Mesendoderm (in vitro differentiated cells): ENCODE data around the gene KRT86.

Experiments used
- DNase-seq: peaks from one replicate; pipeline ENCODE4 v3.0.0; 2013
- H2AK5ac ChIP-seq: 2 replicates; pipeline ENCODE4 v1.6.1; 2013; ENCODE audit warnings: low read length, inconsistent platforms
- H2BK120ac ChIP-seq: 2 replicates; pipeline ENCODE4 v1.6.1; 2013; ENCODE audit warnings: low read depth, mild to moderate bottlenecking, low read length, moderate library complexity, mixed read lengths
- H2BK15ac ChIP-seq: replicated peaks from 2 replicates; pipeline ENCODE4 v1.6.1; 2013; ENCODE audit warnings: low read depth, mild to moderate bottlenecking, moderate library complexity
- H2BK5ac ChIP-seq: 2 replicates; pipeline ENCODE4 v1.6.1; 2013; ENCODE audit warnings: low read length, inconsistent platforms
- H3K18ac ChIP-seq: 2 replicates; pipeline ENCODE4 v1.6.1; 2013; ENCODE audit warnings: mild to moderate bottlenecking, low read length, mixed read lengths
- H3K23ac ChIP-seq: one replicate; pipeline ENCODE4 v1.6.1; 2013; ENCODE audit warnings: low read length
- H3K27ac ChIP-seq: 2 replicates; pipeline ENCODE4 v1.5.1; 2013; ENCODE audit warnings: low read depth, mild to moderate bottlenecking, inconsistent platforms, low read length, moderate library complexity
- H3K27me3 ChIP-seq: 2 replicates; pipeline ENCODE4 v1.6.1; 2013; ENCODE audit warnings: low read length, control low read depth, mild to moderate bottlenecking, inconsistent platforms; ENCODE audit not compliant: insufficient read depth, poor library complexity
- H3K36me3 ChIP-seq: 2 replicates; pipeline ENCODE4 v1.6.1; 2013; ENCODE audit warnings: low read length, inconsistent platforms; ENCODE audit not compliant: control insufficient read depth, insufficient read depth
- H3K4ac ChIP-seq: one replicate; pipeline ENCODE4 v1.6.1; 2013; ENCODE audit warnings: low read depth, mild to moderate bottlenecking, low read length, moderate library complexity
- H3K4me1 ChIP-seq: 2 replicates; pipeline ENCODE4 v1.6.1; 2013; ENCODE audit warnings: low read depth, low read length, inconsistent platforms; ENCODE audit not compliant: control insufficient read depth
- H3K4me2 ChIP-seq: 2 replicates; pipeline ENCODE4 v1.6.1; 2013; ENCODE audit warnings: low read length
- H3K4me3 ChIP-seq: 2 replicates; pipeline ENCODE4 v1.5.1; 2013; ENCODE audit warnings: mild to moderate bottlenecking, low read length
- H3K56ac ChIP-seq: one replicate; pipeline ENCODE4 v1.6.1; 2013; ENCODE audit warnings: low read length
- H3K79me1 ChIP-seq: 2 replicates; pipeline ENCODE4 v1.6.1; 2013; ENCODE audit warnings: low read length, inconsistent platforms
- H3K79me2 ChIP-seq: 2 replicates; pipeline ENCODE4 v1.6.1; 2013; ENCODE audit warnings: mild to moderate bottlenecking, low read length; ENCODE audit not compliant: control insufficient read depth, insufficient read depth
- H3K9ac ChIP-seq: 2 replicates; pipeline ENCODE4 v1.6.1; 2013; ENCODE audit warnings: low read length, inconsistent platforms
- H4K5ac ChIP-seq: one replicate; pipeline ENCODE4 v1.6.1; 2013; ENCODE audit warnings: low read length
- H4K8ac ChIP-seq: one replicate; pipeline ENCODE4 v1.6.1; 2013; ENCODE audit warnings: low read depth, mild to moderate bottlenecking, control low read depth, low read length, moderate library complexity
- WGBS: extraction: QIAGEN DNeasy Blood & Tissue Kit; methylation state at CpG from one replicate; pipeline ENCODE4 v1.1.7; 2013; ENCODE audit warnings: low lambda C conversion rate, missing lambda C conversion rate; ENCODE audit not compliant: insufficient coverage; ENCODE audit errors: extremely low coverage; 5-methylcytosine and 5-hydroxymethylcytosine counted together

Gene KRT86

GRCh38 chr12:52338241-52338960 lies 64.0 kb downstream of the KRT86 start:
- Histone ChIP-seq H3K4me3 (no peak overlapping the region), H2AK5ac (no peak overlapping the region), H3K4ac (no peak overlapping the region), H4K5ac (no peak overlapping the region), H3K4me1 (peaks cover 2% of the 10 kb centered on the region), H3K9ac (no peak overlapping the region), H3K79me1 (no peaks in the 10 kb centered on the region), H3K27me3 (no peaks in the 10 kb centered on the region), H2BK5ac (no peak overlapping the region), H3K23ac (no peak overlapping the region), H3K4me2 (no peak overlapping the region), H3K27ac (no peak overlapping the region), H3K18ac (no peak overlapping the region), H3K56ac (no peak overlapping the region), H2BK120ac (no peak overlapping the region), H3K79me2 (no peaks in the 10 kb centered on the region), H2BK15ac (no peak overlapping the region), H4K8ac (no peak overlapping the region), H3K36me3 (no peaks in the 10 kb centered on the region)
- no peak for DNase-seq
- no CpG with 5 or more reads among the region's 10 CpGs for WGBS

- no peaks in the 10 kb centered on the region for H3K36me3 ChIP-seq
- no peak overlapping the region for H3K56ac ChIP-seq
- H3K27ac ChIP-seq = no peak overlapping the region
- H2BK15ac ChIP-seq = no peak overlapping the region
- H3K9ac ChIP-seq = no peak overlapping the region
- H3K4ac ChIP-seq = no peak overlapping the region
- H2BK120ac ChIP-seq = no peak overlapping the region
- H3K4me1 ChIP-seq = no peaks in the 10 kb centered on the region
- no peak overlapping the region for H3K4me2 ChIP-seq
- no peak overlapping the region for H3K23ac ChIP-seq
- H4K8ac ChIP-seq = no peak overlapping the region
- H3K79me1 ChIP-seq = no peaks in the 10 kb centered on the region
- no peak overlapping the region for H2AK5ac ChIP-seq
- H3K4me3 ChIP-seq = no peak overlapping the region
- no peak overlapping the region for H4K5ac ChIP-seq
- WGBS = no CpG with 5 or more reads among the region's 14 CpGs
- no peaks in the 10 kb centered on the region for H3K27me3 ChIP-seq
- H3K18ac ChIP-seq = no peak overlapping the region
- no peak for DNase-seq
- H2BK5ac ChIP-seq = no peak overlapping the region
- H3K79me2 ChIP-seq = no peaks in the 10 kb centered on the region
Observed at GRCh38 chr12:52341066-52341580, 66.7 kb downstream of the KRT86 start.

GRCh38 chr12:52342781-52343490 lies 68.5 kb downstream of the KRT86 start:
- H3K4me2 ChIP-seq = no peak overlapping the region
- no peak overlapping the region for H3K4ac ChIP-seq
- no peak overlapping the region for H3K27ac ChIP-seq
- no peaks in the 10 kb centered on the region for H3K79me2 ChIP-seq
- H3K18ac ChIP-seq = no peak overlapping the region
- no peak overlapping the region for H4K8ac ChIP-seq
- no peak overlapping the region for H2BK5ac ChIP-seq
- H3K23ac ChIP-seq = no peak overlapping the region
- no peak overlapping the region for H3K56ac ChIP-seq
- H3K79me1 ChIP-seq = no peaks in the 10 kb centered on the region
- DNase-seq = no peak
- H3K4me1 ChIP-seq = no peaks in the 10 kb centered on the region
- H3K4me3 ChIP-seq = no peak overlapping the region
- no peak overlapping the region for H3K9ac ChIP-seq
- no peaks in the 10 kb centered on the region for H3K27me3 ChIP-seq
- WGBS = no CpG with 5 or more reads among the region's 2 CpGs
- H3K36me3 ChIP-seq = no peaks in the 10 kb centered on the region
- no peak overlapping the region for H2BK120ac ChIP-seq
- no peak overlapping the region for H2BK15ac ChIP-seq
- H2AK5ac ChIP-seq = no peak overlapping the region
- H4K5ac ChIP-seq = no peak overlapping the region

- H3K18ac ChIP-seq = no peak overlapping the region
- no peak overlapping the region for H3K4ac ChIP-seq
- no peaks in the 10 kb centered on the region for H3K36me3 ChIP-seq
- no peak overlapping the region for H3K56ac ChIP-seq
- WGBS = no CpG with 5 or more reads among the region's 2 CpGs
- H3K79me1 ChIP-seq = no peaks in the 10 kb centered on the region
- no peak overlapping the region for H3K4me2 ChIP-seq
- no peak overlapping the region for H2BK5ac ChIP-seq
- no peak overlapping the region for H3K9ac ChIP-seq
- no peak overlapping the region for H4K5ac ChIP-seq
- H3K23ac ChIP-seq = no peak overlapping the region
- no peak overlapping the region for H2AK5ac ChIP-seq
- no peak overlapping the region for H2BK15ac ChIP-seq
- H3K27ac ChIP-seq = no peak overlapping the region
- H4K8ac ChIP-seq = no peak overlapping the region
- no peaks in the 10 kb centered on the region for H3K27me3 ChIP-seq
- H3K79me2 ChIP-seq = no peaks in the 10 kb centered on the region
- H3K4me3 ChIP-seq = no peak overlapping the region
- H3K4me1 ChIP-seq = no peaks in the 10 kb centered on the region
- DNase-seq = no peak
- no peak overlapping the region for H2BK120ac ChIP-seq
Observed at GRCh38 chr12:52343550-52343949, 69.1 kb downstream of the KRT86 start.

GRCh38 chr12:52344111-52344510 lies 69.7 kb downstream of the KRT86 start:
- Histone ChIP-seq H3K79me2 (no peaks in the 10 kb centered on the region), H3K36me3 (no peaks in the 10 kb centered on the region), H3K27me3 (no peaks in the 10 kb centered on the region), H4K5ac (no peak overlapping the region), H3K9ac (no peak overlapping the region), H3K4me1 (no peaks in the 10 kb centered on the region), H3K4me2 (no peak overlapping the region), H3K56ac (no peak overlapping the region), H2BK5ac (no peak overlapping the region), H2BK15ac (no peak overlapping the region), H4K8ac (no peak overlapping the region), H3K4ac (no peak overlapping the region), H3K18ac (no peak overlapping the region), H3K79me1 (no peaks in the 10 kb centered on the region), H3K23ac (peak overlapping the region; percentile 9), H3K27ac (no peak overlapping the region), H2BK120ac (no peak overlapping the region), H2AK5ac (no peak overlapping the region), H3K4me3 (no peak overlapping the region)
- peak; percentile 20 for DNase-seq
- no CpG with 5 or more reads among the region's 12 CpGs for WGBS
